Gastroesophageal sphincter (tissue), 4 donors: ENCODE measurements around the gene FTMT. TPM values are rescaled to one million over a fixed set of nuclear protein-coding genes. Genes with fewer than 3 reads are reported as not detected.

Source experiments
- ATAC-seq: fragments of 150-250 bp; one replicate; pipeline ENCODE4 v1.9.1; 2016; ENCODE audit warnings: mild to moderate bottlenecking, moderate library complexity
- H3K27ac ChIP-seq, 4 donors: fragments of 200-600 bp; sonication (generic) in 3 of 4; 1 replicate in 3 of 4; 2 replicates in 1 of 4; pipeline ENCODE4 v1.5.1; 2016 to 2019
- H3K27me3 ChIP-seq: fragments of 200-600 bp; sonication (generic); one replicate; pipeline ENCODE4 v1.5.1; 2019
- H3K36me3 ChIP-seq, 2 donors: fragments of 200-600 bp; sonication (generic); one replicate each; pipeline ENCODE4 v1.5.1; 2019; ENCODE audit warnings: control low read depth in 1 of 2
- H3K4me1 ChIP-seq, 3 donors: fragments of 200-600 bp; sonication (generic); 1 replicate in 2 of 3; 2 replicates in 1 of 3; pipeline ENCODE4 v1.5.1; 2016 to 2019; ENCODE audit warnings: control low read depth in 2 of 3
- H3K4me3 ChIP-seq, 2 donors: fragments of 200-600 bp; sonication (generic); one replicate each; pipeline ENCODE4 v1.5.1; 2019; ENCODE audit warnings: mild to moderate bottlenecking in 1 of 2, moderate library complexity in 1 of 2
- H3K9me3 ChIP-seq, 3 donors: fragments of 200-600 bp; sonication (generic); one replicate each; pipeline ENCODE4 v1.5.1; 2017 to 2019; ENCODE audit warnings: control low read depth in 2 of 3
- CTCF ChIP-seq, 4 experiments: fragments of 200-600 bp in 2 of 4; fragments of 450-650 bp in 2 of 4; sonication (generic) in 1 of 4; IDR thresholded peaks; one replicate each; pipeline ENCODE4 v1.5.1; 2017 to 2019; ENCODE audit warnings: antibody characterized with exemption in 4 of 4, mild to moderate bottlenecking in 2 of 4, moderate library complexity in 2 of 4
- EP300 ChIP-seq: sonication (generic); formaldehyde crosslinking; IDR thresholded peaks from one replicate; pipeline ENCODE4 v1.6.1; 2017; ENCODE audit warnings: antibody characterized with exemption, mild to moderate bottlenecking
- POLR2A ChIP-seq, 2 donors: fragments of 450-650 bp; IDR thresholded peaks; one replicate each; pipeline ENCODE4 v1.6.1; 2017; ENCODE audit warnings: antibody characterized with exemption in 2 of 2, mild to moderate bottlenecking in 2 of 2, moderate library complexity in 1 of 2
- POLR2AphosphoS5 ChIP-seq: sonication (generic); formaldehyde crosslinking; IDR thresholded peaks from one replicate; pipeline ENCODE4 v1.6.1; 2017; ENCODE audit warnings: antibody characterized with exemption
- WGBS, 2 donors: methylation state at CpG; one replicate each; pipeline ENCODE4 v1.1.5; 2018; ENCODE audit warnings: low coverage in 1 of 2; 5-methylcytosine and 5-hydroxymethylcytosine counted together
- total RNA-seq, 4 donors: library from RNA; depleted of rRNA; stranded (reverse); fragments of >200 nt; gene quantifications; one replicate each; pipeline ENCODE4 v1.1.0, GENCODE V29; 2016

Gene FTMT
- total RNA-seq, 4 donors from 2014 or later = not detected

- 45 to 71% methylated on average over 1 of the region's 1 CpG for WGBS, 2 donors
- Histone ChIP-seq H3K4me1 (no peaks in the 10 kb centered on the region), H3K36me3 (no peaks in the 10 kb centered on the region), H3K27me3 (no peaks in the 10 kb centered on the region), H3K27ac (no peak overlapping the region), H3K4me3 (no peak overlapping the region), H3K9me3 (peaks cover 0 to 8% (median 0%) of the 10 kb centered on the region in 3 donors)
- no peak for TF ChIP-seq POLR2AphosphoS5
- TF ChIP-seq CTCF (IDR thresholded peaks at IDR 0.05) = no peak
- ATAC-seq = no peak
These were observed 18.1 kb upstream of the FTMT start for GRCh38 chr5:121833617-121834016.

GRCh38 chr5:121834021-121834420 lies 17.7 kb upstream of the FTMT start:
- TF ChIP-seq POLR2A (IDR thresholded peaks at IDR 0.05) = no peak
- TF ChIP-seq EP300 = no peak
- TF ChIP-seq CTCF (IDR thresholded peaks at IDR 0.05) = no peak
- no peak for TF ChIP-seq POLR2AphosphoS5
- H3K36me3 ChIP-seq = no peaks in the 10 kb centered on the region
- H3K27me3 ChIP-seq = no peaks in the 10 kb centered on the region
- H3K9me3 ChIP-seq = peaks cover 0 to 4% (median 0%) of the 10 kb centered on the region in 3 donors
- 55 to 90% methylated on average over 2 of the region's 2 CpGs for WGBS, 2 donors
- no peaks in the 10 kb centered on the region for H3K4me1 ChIP-seq
- H3K27ac ChIP-seq = no peak overlapping the region
- no peak for ATAC-seq
- H3K4me3 ChIP-seq = no peak overlapping the region

- H3K4me1 ChIP-seq = no peaks in the 10 kb centered on the region
- no peaks in the 10 kb centered on the region for H3K27me3 ChIP-seq
- TF ChIP-seq EP300 = no peak
- no peak for TF ChIP-seq CTCF (IDR thresholded peaks at IDR 0.05)
- no peak for TF ChIP-seq POLR2A (IDR thresholded peaks at IDR 0.05)
- TF ChIP-seq POLR2AphosphoS5 = no peak
- ATAC-seq = no peak
- H3K36me3 ChIP-seq = no peaks in the 10 kb centered on the region
- no peak overlapping the region for H3K27ac ChIP-seq
- H3K9me3 ChIP-seq = no peaks in the 10 kb centered on the region
- H3K4me3 ChIP-seq = no peak overlapping the region
These were observed 9.8 kb upstream of the FTMT start for GRCh38 chr5:121841892-121842291.

GRCh38 chr5:121850272-121850671 lies 1.4 kb upstream of the FTMT start:
- H3K4me3 ChIP-seq = no peak overlapping the region
- no peak for ATAC-seq

GRCh38 chr5:121853850-121854249 lies 2.2 kb downstream of the FTMT start:
- no peaks in the 10 kb centered on the region for H3K4me1 ChIP-seq
- H3K4me3 ChIP-seq = no peak overlapping the region
- H3K27ac ChIP-seq = no peak overlapping the region
- TF ChIP-seq POLR2A (IDR thresholded peaks at IDR 0.05) = no peak
- no peak for TF ChIP-seq POLR2AphosphoS5
- no peak for ATAC-seq
- H3K36me3 ChIP-seq = no peaks in the 10 kb centered on the region
- WGBS, 2 donors = 40 to 55% methylated on average over 2 of the region's 2 CpGs
- H3K9me3 ChIP-seq = peaks cover 0 to 6% (median 0%) of the 10 kb centered on the region in 3 donors
- no peaks in the 10 kb centered on the region for H3K27me3 ChIP-seq

More at GRCh38 chr5:121850272-121850671, 1.4 kb upstream of the FTMT start:
- no peak for TF ChIP-seq EP300
- no peak for TF ChIP-seq CTCF (IDR thresholded peaks at IDR 0.05)
- Histone ChIP-seq H3K36me3 (no peaks in the 10 kb centered on the region), H3K27ac (no peak overlapping the region), H3K9me3 (peaks cover 0 to 6% (median 0%) of the 10 kb centered on the region in 3 donors), H3K27me3 (no peaks in the 10 kb centered on the region), H3K4me1 (no peaks in the 10 kb centered on the region)
- 79 to 80% methylated on average over 4 of the region's 4 CpGs for WGBS, 2 donors

- H3K36me3 ChIP-seq = no peaks in the 10 kb centered on the region
- H3K4me3 ChIP-seq = no peak overlapping the region
- H3K27me3 ChIP-seq = peaks cover 9% of the 10 kb centered on the region
- ATAC-seq = no peak
- H3K9me3 ChIP-seq = no peaks in the 10 kb centered on the region
- H3K4me1 ChIP-seq = no peaks in the 10 kb centered on the region
- no peak for TF ChIP-seq POLR2A (IDR thresholded peaks at IDR 0.05)
- TF ChIP-seq CTCF (IDR thresholded peaks at IDR 0.05) = no peak
- no peak for TF ChIP-seq EP300
- TF ChIP-seq POLR2AphosphoS5 = no peak
- WGBS, 2 donors = 42 to 51% methylated on average over 3 of the region's 3 CpGs
- H3K27ac ChIP-seq = no peak overlapping the region
These were observed 11.1 kb downstream of the FTMT start for GRCh38 chr5:121862801-121863200.
